K562 (cell line): ENCODE measurements around the gene ERAL1. TPM values are rescaled to one million over a fixed set of nuclear protein-coding genes. Genes with fewer than 3 reads are reported as not detected.

ENCODE experiments used
- CCAR2 ChIP-seq: fragments of 200-400 bp; formaldehyde crosslinking; IDR thresholded peaks from 2 replicates; pipeline ENCODE4 v1.6.1; 2017; ENCODE audit warnings: mild to moderate bottlenecking, low read depth, low read length
- NFIX ChIP-seq: fragments of 250-450 bp; sonication (Bioruptor Pico); IDR thresholded peaks from 2 replicates; pipeline ENCODE4 v1.4.0; 2020; ENCODE audit warnings: low read depth, mild to moderate bottlenecking, moderate library complexity
- RBBP5 ChIP-seq: fragments of 200-600 bp; sonication (generic); IDR thresholded peaks from 2 replicates; pipeline ENCODE4 v1.6.1; 2012; ENCODE audit warnings: borderline replicate concordance, mild to moderate bottlenecking, low read length, control low read depth, inconsistent platforms; ENCODE audit not compliant: insufficient read depth, poor library complexity, severe bottlenecking
- SMARCC2 ChIP-seq: fragments of 450-650 bp; IDR thresholded peaks from 2 replicates; pipeline ENCODE4 v1.6.1; 2017; ENCODE audit warnings: antibody characterized with exemption, moderate library complexity, mild to moderate bottlenecking, low read depth
- TAF1 ChIP-seq: IDR thresholded peaks from 2 replicates; pipeline ENCODE4 v1.6.1; 2011; ENCODE audit warnings: mild to moderate bottlenecking, low read length, moderate library complexity; ENCODE audit not compliant: insufficient read depth, control insufficient read depth, severe bottlenecking; ENCODE audit errors: extremely low read depth
- U2AF1 ChIP-seq: fragments of 200-400 bp; formaldehyde crosslinking; optimal IDR thresholded peaks from 2 replicates; pipeline ENCODE3; 2017; ENCODE audit warnings: mild to moderate bottlenecking, low read depth, low read length, moderate library complexity
- ZBTB1 ChIP-seq: sonication (generic); formaldehyde crosslinking; IDR thresholded peaks from 2 replicates; pipeline ENCODE4 v1.8.1; 2023; ENCODE audit warnings: missing genetic modification reagents, low read depth, mild to moderate bottlenecking, borderline replicate concordance
- ZNF354B ChIP-seq: fragments of 250-450 bp; sonication (Bioruptor Pico); IDR thresholded peaks from 2 replicates; pipeline ENCODE4 v1.4.0; 2020
- ZNF76 ChIP-seq: fragments of 250-450 bp; sonication (Bioruptor Pico); IDR thresholded peaks from 2 replicates; pipeline ENCODE4 v1.4.0; 2020; ENCODE audit warnings: mild to moderate bottlenecking, moderate library complexity, borderline replicate concordance
- ZNF766 ChIP-seq: fragments of 200-800 bp; sonication (Bioruptor generic); conservative IDR thresholded peaks from 2 replicates; pipeline ENCODE4 v1.6.1; 2016; ENCODE audit warnings: missing genetic modification characterization, missing compliant biosample characterization
- polyA plus RNA-seq, 8 experiments: library from polyadenylated mRNA; depleted of rRNA in 4 of 8; stranded (reverse) in 5 of 8; unstranded in 3 of 8; fragments of >200 nt; fragmentation: Nextera tagmentation in 2 of 8; fragmentation: Illumina TruSeq in 1 of 8; extraction: Ambion mirVana in 2 of 8; extraction: Trizol in 1 of 8; gene quantifications; 2 replicates each; pipeline versions ENCODE4 v1.2.1 to v1.2.3, GENCODE V29; 2011 to 2014; ENCODE audit warnings: inconsistent platforms in 1 of 8, missing spikeins in 1 of 8
- total RNA-seq, 7 experiments: library from RNA; depleted of rRNA in 6 of 7; stranded (reverse); fragments of >200 nt in 6 of 7; fragmentation: Illumina TruSeq in 2 of 7; extraction: Trizol in 2 of 7; gene quantifications; 2 replicates each; pipeline versions ENCODE4 v1.2.1 to v1.2.3, GENCODE V29; 2011 to 2021; ENCODE audit warnings: low replicate concordance in 1 of 7
- TF ChIP-seq, protein P1 (sequence below): sonication (generic); formaldehyde crosslinking; IDR thresholded peaks from 2 replicates; pipeline ENCODE4 v1.8.1; 2023; ENCODE audit warnings: mild to moderate bottlenecking, missing genetic modification reagents
- TF ChIP-seq, protein P2 (sequence below): IDR thresholded peaks from 2 replicates; pipeline ENCODE4 v1.6.1; 2012; ENCODE audit warnings: low read depth, low read length, improper control_type of control experiment, borderline replicate concordance
- TF ChIP-seq, protein P3 (sequence below): fragments of 450-650 bp; IDR thresholded peaks from 2 replicates; pipeline ENCODE4 v1.6.1; 2014; ENCODE audit warnings: low read depth, mild to moderate bottlenecking, moderate library complexity, borderline replicate concordance
- TF ChIP-seq, protein P4 (sequence below), 2 experiments: fragments of 450-650 bp in 1 of 2; sonication (generic) in 1 of 2; formaldehyde crosslinking; conservative IDR thresholded peaks; 2 replicates each; pipeline versions ENCODE4 v1.4.0 to v1.8.1; 2020 to 2022; ENCODE audit warnings: mild to moderate bottlenecking in 1 of 2, missing genetic modification reagents in 1 of 2
- TF ChIP-seq, protein P5 (sequence below): sonication (generic); formaldehyde crosslinking; IDR thresholded peaks from 2 replicates; pipeline ENCODE4 v1.8.0; 2022; ENCODE audit warnings: mild to moderate bottlenecking, missing genetic modification reagents
- TF ChIP-seq, protein P6 (sequence below): fragments of 450-650 bp; formaldehyde crosslinking; IDR thresholded peaks from 2 replicates; pipeline ENCODE4 v1.4.0; 2022; ENCODE audit warnings: missing genetic modification characterization

The ERAL1 gene
- total and polyA plus RNA-seq, 9 of the 15 experiments (the other 6 are each of a cell fraction or from before 2014, with no cell fraction given): 37.5 to 351 (median 106) TPM

DNA sequence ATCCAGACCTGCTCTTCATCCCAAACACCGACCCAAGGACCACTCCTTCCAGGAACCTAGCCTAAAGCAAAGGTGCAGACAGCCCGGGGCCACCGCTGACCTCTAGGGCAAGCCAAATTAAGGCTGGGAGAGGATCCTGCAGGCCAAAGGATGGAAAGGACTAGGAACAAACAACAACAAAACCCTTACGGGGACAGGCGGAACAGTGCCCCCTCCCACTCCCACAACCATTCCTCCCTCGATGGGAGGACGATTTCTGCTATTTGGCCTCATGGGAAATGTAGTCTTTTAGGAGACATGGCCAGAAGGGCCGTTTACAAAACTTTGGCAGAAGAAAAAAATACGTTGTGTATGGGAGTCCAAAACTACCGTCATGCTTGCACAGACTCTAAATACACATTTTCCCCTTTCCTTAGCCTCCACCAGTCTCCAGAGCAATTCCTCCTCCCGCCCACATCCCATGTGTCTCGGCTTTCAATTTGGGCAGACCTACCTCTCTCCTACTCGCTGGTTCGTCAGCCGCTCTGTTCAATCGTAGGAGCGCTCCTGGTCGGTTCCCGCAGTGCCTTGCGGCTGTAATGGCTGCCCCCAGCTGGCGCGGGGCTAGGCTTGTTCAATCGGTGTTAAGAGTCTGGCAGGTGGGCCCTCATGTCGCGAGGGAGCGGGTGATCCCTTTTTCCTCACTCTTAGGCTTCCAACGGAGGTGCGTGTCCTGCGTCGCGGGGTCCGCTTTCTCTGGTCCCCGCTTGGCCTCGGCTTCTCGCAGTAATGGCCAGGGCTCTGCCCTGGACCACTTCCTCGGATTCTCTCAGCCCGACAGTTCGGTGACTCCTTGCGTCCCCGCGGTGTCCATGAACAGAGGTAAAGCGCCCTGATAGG, at the start of gene ERAL1 (continued):
- TF ChIP-seq, protein P1, sequence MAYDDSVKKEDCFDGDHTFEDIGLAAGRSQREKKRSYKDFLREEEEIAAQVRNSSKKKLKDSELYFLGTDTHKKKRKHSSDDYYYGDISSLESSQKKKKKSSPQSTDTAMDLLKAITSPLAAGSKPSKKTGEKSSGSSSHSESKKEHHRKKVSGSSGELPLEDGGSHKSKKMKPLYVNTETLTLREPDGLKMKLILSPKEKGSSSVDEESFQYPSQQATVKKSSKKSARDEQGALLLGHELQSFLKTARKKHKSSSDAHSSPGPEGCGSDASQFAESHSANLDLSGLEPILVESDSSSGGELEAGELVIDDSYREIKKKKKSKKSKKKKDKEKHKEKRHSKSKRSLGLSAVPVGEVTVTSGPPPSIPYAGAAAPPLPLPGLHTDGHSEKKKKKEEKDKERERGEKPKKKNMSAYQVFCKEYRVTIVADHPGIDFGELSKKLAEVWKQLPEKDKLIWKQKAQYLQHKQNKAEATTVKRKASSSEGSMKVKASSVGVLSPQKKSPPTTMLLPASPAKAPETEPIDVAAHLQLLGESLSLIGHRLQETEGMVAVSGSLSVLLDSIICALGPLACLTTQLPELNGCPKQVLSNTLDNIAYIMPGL (CRISPR knock-in tag): peak; percentile 51; the same call in 1 of the 2 replicates
- TF ChIP-seq ZNF76 (peak; percentile 84; the same call in 1 of the 2 replicates), RBBP5 (peak; percentile 98), ZNF766 (CRISPR knock-in tag) (peak; percentile 73), U2AF1 (no peak), ZNF354B (CRISPR knock-in tag) (no peak), SMARCC2 (no peak), ZBTB1 (no peak), NFIX (CRISPR knock-in tag) (no peak), TAF1 (peak; percentile 98), CCAR2 (no peak)
- TF ChIP-seq, protein P2, sequence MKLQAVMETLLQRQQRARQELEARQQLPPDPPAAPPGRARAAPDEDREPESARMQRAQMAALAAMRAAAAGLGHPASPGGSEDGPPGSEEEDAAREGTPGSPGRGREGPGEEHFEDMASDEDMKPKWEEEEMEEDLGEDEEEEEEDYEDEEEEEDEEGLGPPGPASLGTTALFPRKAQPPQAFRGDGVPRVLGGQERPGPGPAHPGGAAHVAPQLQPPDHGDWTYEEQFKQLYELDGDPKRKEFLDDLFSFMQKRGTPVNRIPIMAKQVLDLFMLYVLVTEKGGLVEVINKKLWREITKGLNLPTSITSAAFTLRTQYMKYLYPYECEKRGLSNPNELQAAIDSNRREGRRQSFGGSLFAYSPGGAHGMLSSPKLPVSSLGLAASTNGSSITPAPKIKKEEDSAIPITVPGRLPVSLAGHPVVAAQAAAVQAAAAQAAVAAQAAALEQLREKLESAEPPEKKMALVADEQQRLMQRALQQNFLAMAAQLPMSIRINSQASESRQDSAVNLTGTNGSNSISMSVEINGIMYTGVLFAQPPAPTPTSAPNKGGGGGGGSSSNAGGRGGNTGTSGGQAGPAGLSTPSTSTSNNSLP: no peak
- TF ChIP-seq, protein P3, sequence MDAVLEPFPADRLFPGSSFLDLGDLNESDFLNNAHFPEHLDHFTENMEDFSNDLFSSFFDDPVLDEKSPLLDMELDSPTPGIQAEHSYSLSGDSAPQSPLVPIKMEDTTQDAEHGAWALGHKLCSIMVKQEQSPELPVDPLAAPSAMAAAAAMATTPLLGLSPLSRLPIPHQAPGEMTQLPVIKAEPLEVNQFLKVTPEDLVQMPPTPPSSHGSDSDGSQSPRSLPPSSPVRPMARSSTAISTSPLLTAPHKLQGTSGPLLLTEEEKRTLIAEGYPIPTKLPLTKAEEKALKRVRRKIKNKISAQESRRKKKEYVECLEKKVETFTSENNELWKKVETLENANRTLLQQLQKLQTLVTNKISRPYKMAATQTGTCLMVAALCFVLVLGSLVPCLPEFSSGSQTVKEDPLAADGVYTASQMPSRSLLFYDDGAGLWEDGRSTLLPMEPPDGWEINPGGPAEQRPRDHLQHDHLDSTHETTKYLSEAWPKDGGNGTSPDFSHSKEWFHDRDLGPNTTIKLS: peak; percentile 91
- TF ChIP-seq, protein P4, sequence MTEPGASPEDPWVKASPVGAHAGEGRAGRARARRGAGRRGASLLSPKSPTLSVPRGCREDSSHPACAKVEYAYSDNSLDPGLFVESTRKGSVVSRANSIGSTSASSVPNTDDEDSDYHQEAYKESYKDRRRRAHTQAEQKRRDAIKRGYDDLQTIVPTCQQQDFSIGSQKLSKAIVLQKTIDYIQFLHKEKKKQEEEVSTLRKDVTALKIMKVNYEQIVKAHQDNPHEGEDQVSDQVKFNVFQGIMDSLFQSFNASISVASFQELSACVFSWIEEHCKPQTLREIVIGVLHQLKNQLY (CRISPR knock-in tag; conservative IDR thresholded peaks at IDR 0.05): peak in 1 of 2 experiments; percentile 82; a peak in 1 of 4 replicates
- TF ChIP-seq, protein P5, sequence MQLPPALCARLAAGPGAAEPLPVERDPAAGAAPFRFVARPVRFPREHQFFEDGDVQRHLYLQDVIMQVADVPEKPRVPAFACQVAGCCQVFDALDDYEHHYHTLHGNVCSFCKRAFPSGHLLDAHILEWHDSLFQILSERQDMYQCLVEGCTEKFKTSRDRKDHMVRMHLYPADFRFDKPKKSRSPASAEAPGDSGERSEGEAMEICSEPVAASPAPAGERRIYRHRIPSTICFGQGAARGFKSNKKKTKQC (CRISPR knock-in tag): 0 out of 2 replicates have a peak, but pooled peaks have one; percentile 40
- TF ChIP-seq, protein P6, sequence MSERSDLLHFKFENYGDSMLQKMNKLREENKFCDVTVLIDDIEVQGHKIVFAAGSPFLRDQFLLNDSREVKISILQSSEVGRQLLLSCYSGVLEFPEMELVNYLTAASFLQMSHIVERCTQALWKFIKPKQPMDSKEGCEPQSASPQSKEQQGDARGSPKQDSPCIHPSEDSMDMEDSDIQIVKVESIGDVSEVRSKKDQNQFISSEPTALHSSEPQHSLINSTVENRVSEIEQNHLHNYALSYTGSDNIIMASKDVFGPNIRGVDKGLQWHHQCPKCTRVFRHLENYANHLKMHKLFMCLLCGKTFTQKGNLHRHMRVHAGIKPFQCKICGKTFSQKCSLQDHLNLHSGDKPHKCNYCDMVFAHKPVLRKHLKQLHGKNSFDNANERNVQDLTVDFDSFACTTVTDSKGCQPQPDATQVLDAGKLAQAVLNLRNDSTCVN: no peak
